GOT3 (cell line): ENCODE results near the gene SUSD3.

ENCODE experiments used
- DNase-seq: peaks from one replicate; lab custom pipeline; 2025; ENCODE audit warnings: mixed read lengths; lab: John Stamatoyannopoulos, UW

Gene SUSD3

GRCh38 chr9:93052791-93053540, 5.5 kb upstream of the SUSD3 start:
- DNase-seq, result no peak

DNA sequence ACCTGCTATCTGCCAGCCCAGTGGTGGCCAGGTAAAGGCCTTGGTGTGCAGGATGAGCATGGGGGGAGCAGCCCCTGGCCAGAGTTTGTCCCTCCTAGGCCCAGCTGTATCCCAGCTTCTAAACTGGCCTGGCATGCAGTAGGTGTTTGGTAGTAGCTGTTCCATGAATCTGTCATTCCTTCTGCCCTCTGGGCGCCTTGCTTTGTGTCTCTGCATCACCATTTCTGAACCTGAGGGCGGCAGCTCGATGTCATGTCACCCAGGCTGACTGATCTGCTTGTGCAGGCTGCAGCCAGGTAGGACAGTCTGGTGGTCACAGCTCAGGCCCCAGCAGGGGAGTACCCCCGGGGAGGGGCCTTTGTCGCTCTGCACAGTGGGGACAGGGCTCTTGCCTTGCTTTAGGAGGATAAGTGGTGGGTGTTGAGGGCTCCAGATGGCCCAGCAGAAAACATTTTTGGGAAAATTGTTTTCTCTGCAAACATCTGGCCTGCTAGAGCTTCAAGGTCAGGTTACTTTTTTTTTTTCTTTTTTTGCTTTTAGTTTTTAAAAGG, 4.6 kb upstream of the SUSD3 start:
- DNase-seq, result no peak

- no peak for DNase-seq
Measured at GRCh38 chr9:93054758-93055704, 3.5 kb upstream of the SUSD3 start.

- DNase-seq, result no peak
Measured at GRCh38 chr9:93057042-93057702, 1.3 kb upstream of the SUSD3 start.

DNA sequence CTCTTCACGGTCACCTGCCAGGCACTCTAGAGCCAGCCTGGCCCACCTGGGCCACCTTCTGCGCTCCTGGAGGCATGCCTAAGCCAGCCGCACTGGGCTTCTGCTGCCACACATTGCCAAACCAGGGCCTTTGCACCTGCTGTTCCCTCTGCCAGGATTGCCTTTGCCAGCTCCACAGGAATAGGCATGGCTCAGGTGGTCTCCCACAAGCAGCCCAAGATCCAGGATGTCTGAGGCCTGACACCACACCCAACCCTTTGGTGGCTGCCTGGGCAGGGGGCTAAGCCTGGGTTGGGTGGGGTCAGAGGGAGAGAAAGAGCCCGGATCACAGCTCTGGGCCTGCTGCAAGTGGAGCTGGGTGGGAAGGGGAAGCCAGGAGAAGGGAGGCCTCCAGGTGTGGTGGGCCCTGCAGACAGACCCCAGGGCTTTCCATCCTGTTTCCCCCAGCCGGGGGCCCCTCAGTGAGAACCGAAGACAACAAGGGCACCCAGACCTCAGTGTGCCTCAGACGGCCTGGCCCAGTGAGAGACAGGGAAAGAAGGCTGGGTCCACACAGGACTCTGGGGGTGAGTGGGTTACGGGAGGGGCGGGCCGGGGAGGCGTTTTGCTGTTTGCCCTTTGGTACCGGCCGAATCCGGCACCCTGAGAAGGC, 672 bp upstream of the SUSD3 start:
- no peak for DNase-seq

DNA sequence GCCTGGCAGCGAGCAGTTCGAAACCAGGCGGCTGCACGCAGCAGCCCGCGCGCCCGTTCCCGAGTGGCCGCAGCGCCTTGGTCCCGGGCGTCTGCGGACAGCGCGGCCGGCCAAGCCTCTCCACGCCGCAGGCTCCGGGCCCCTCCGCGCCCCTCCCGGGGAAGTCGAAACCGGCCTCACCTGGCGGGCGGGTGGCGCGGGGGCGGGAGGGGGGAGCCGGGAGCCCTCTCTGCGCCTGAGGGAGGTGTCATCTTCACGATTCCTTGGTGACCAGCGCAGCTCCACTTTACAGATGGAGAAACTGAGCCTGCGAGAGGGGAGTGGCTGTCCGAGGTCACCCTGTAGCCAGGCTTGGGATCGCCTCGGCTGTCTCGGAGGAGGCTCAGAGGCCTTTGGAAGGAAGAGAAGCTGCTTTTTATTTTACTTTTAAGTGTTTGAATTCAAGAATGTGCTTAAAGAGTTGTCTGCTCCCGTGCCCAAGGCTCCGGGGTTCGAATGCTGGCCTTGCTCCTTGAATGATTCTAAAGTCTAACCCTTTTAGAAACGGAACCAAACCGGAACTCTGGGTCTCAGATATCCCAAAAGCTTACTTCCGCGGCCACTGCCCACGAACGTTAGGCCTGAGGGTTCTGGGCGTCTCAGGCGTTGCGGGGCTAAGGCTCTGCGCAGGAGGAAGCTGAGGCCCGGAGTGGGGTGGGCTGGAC, 662 bp downstream of the SUSD3 start:
- no peak for DNase-seq

- DNase-seq, result no peak
Measured at GRCh38 chr9:93059715-93060578, 1.4 kb downstream of the SUSD3 start.

DNA sequence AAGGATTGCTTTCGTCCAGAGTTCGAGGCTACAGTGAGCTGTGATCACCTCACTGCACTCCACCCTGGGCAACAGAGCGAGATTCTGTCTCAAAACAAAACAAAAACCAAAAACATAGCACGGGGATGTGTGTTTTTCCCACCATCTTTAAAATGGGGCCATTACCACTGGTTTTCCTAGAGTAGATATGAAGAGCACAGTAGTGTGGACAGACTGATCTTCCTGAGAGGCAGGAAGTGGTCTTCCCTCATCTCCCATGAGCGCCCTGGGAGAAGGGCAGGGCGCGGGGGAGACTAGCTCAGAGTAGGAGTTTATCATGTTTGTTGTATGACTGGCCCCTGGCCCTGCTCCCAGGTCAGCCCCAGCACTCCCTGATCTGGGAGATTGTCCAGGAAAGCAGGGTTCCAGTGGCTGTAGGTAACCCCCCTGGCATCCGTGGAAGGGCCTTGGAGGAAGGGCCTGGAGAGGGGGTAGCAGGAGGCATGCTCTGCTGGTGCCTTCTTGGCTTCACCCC, 2.3 kb downstream of the SUSD3 start:
- no peak for DNase-seq

DNA sequence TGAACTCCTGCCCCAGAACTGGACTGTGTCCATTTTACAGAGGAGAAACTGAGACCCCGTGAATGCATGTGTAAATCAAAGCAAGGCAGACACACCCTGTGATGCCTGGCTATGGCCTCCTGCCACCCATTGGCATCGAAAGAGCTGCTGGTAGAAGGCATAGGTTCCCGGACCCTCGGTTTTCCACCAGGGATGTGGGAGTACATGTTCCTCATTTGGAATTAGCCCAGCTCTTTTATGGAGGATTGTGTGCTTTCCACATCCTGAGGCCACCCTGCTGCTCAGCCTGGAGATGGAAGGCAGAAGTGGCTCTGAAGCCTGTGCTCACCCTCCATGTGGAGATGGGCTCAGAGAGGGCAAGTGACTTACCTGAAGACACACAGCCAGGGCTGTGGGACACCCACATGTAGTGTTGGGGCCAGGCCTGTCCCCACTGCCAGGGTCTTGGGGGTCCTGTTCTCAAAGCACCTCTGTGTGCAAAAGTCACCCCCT, 2.8 kb downstream of the SUSD3 start:
- DNase-seq, result no peak

- no peak for DNase-seq
Measured at GRCh38 chr9:93061791-93062763, 3.6 kb downstream of the SUSD3 start.

GRCh38 chr9:93064392-93065134, 6.1 kb downstream of the SUSD3 start:
- DNase-seq, result no peak

DNA sequence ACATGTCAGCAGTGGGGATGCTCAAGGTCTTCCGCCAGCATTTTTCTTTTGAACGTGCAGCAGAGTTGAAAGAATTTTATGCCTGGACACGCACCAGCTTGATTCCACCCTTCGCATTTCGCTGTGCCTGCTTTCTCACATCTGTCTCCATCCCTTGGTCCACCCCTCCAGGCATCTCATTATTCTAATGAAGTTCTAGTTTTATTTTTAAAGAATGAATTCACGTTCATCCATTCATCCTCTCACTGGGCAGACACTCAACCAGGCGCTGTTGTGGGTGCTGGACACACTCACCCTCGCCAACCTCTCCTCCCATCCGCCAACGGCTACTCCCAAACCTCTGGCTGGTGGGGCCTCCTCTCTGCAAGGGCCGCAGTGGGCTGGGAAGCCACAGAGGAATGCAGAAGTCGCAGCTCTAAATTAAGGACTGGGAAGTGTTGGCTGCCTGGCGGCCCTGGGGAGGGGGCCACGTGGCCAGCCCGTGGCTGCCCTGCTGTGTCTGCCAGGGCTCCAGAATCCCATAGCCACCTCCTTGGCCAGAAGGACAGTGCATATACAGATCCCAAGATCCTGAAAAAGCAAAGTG, 6.7 kb downstream of the SUSD3 start:
- DNase-seq, result no peak

DNA sequence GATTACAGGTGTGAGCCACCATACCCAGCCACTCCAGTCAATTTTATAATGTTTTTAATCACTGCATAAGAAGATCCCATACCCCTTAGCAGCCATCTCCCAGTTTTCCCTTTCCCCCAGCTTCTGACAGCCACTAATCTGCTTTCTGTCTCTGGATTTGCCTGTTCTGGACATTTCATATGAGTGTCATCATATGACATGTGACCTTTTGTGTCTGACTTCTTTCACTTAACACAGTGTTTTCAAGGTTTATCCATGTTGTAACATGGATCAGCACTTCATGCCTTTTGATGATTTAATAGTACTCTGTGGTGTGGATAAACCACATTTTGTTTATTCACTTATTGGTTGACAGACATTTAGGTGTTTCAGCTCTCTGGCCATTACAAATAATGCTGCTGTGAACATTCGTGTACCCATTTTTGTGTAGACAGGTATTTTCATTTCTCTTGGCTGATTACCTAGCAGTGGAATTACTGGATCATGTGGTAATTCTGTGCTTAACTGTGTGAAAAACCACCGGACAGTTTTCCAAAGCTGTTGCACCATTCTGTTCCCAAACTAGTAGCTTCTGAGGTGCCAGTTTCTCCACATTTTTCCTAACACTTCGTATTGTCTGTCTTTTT, 8.6 kb downstream of the SUSD3 start:
- no peak for DNase-seq

DNA sequence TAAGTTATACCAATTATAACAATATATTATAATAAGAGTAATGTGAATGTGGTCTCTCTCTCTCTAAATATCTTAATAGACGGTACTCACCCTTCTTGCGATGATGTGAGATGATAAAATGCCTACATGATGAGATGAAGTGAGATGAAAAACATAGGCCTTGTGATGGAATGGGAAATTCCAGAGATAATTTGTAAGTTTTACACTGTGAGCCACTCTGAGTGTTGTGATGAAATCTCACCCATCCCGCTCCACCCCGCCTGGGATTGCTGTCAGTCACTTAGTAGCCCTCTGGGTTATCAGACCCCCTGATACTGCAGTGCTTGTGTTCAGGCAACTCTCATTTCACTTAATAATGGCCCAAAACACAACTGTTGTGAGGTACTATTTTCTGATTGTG, 10.5 kb downstream of the SUSD3 start:
- no peak for DNase-seq

DNA sequence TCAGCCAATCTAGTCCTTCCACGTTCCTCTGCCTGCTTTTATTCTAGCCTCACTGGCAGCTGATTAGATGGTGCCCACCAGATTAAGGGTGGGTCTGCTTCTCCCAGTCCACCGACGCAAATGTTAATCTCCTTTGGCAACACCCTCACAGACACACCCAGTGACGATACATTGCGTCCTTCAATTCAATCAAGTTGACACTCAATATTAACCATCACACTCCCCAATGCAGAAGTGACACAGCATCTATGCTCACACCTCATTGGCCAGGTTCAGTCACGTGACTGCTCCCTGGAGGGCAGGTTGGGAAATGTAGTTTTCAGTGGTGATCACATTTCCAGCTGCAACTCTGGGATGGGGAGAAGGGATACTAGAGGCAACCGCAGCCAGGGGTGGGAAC, 13.0 kb downstream of the SUSD3 start:
- DNase-seq, result no peak

DNA sequence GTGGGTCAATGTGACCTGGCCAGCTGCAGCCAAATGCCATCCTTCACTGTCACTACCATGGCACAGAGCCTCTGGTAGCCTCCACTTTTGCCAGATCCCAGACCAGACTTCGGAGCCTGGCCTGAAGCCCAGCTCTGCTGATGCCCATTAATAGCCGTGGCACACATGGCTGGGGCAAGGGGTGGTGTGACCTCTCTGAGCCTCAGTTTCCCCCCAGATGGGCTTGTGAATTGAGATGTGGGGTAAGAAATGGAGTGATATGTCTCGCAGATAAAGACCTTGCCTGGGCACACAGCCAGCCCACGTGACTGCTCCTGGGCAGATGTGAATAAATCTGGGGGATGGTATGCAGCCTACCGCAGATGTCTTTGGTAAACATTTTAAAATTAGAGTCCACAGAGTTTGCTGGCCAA, 13.9 kb downstream of the SUSD3 start:
- DNase-seq, result no peak
